ENCODE measurements around the gene KRTAP4-4.
"Not testable (repeated sequence)": the region's sequence is repeated elsewhere in the genome, so short reads cannot be mapped to it uniquely, and the experiment has no call there.

The KRTAP4-4 gene

GRCh38 chr17:41160648-41161047 is at the start of gene KRTAP4-4:
Gene KRTAP4-4 (minus strand): TSS chr17:41160748. CDS start chr17:41160691, 57 bp downstream.
- no peaks in the 10 kb centered on the region for H4K20me1 ChIP-seq
- H3K9ac ChIP-seq = no peak within 1 kb of the TSS
- H3K36me3 ChIP-seq = no peaks in the 10 kb centered on the region
- H3K4me2 ChIP-seq = no peak within 1 kb of the TSS
- no peak within 1 kb of the TSS for H3K4me3 ChIP-seq
- H3K4me1 ChIP-seq = no peaks in the 10 kb centered on the region
- no peak for TF ChIP-seq Cebpa-rat (IDR thresholded peaks at IDR 0.05)
- H3K27ac ChIP-seq = no peak within 1 kb of the TSS
- H3K27me3 ChIP-seq = no peaks in the 10 kb centered on the region
- no peaks in the 10 kb centered on the region for H3K9me3 ChIP-seq (replicated peaks in 1 of 11)

- Histone ChIP-seq H3K4me2 (no peak overlapping the region), H3K9ac (no peak overlapping the region), H3K9me3 (replicated peaks in 1 of 11) (peaks cover 0 to 6% (median 0%) of the 10 kb centered on the region in 11 experiments; a peak in 2 of 22 replicates), H3K36me3 (no peaks in the 10 kb centered on the region), H3K27me3 (no peaks in the 10 kb centered on the region), H3K4me3 (no peak overlapping the region), H4K20me1 (no peaks in the 10 kb centered on the region), H3K4me1 (no peaks in the 10 kb centered on the region), H3K27ac (no peak overlapping the region)
- TF ChIP-seq Cebpa-rat (IDR thresholded peaks at IDR 0.05) = no peak
Measured at GRCh38 chr17:41199421-41200078, 39.0 kb upstream of the KRTAP4-4 start.

GRCh38 chr17:41196068-41196467 is 35.5 kb upstream of the KRTAP4-4 start:
- peaks cover 0 to 8% (median 4%) of the 10 kb centered on the region in 11 experiments; a peak in 5 of 22 replicates for H3K9me3 ChIP-seq (replicated peaks in 1 of 11)
- no peak for TF ChIP-seq Cebpa-rat (IDR thresholded peaks at IDR 0.05)
- H3K9ac ChIP-seq = no peak overlapping the region
- H4K20me1 ChIP-seq = no peaks in the 10 kb centered on the region
- no peaks in the 10 kb centered on the region for H3K4me1 ChIP-seq
- no peaks in the 10 kb centered on the region for H3K36me3 ChIP-seq
- H3K4me3 ChIP-seq = no peak overlapping the region
- H3K27ac ChIP-seq = no peak overlapping the region
- no peak overlapping the region for H3K4me2 ChIP-seq
- no peaks in the 10 kb centered on the region for H3K27me3 ChIP-seq

DNA sequence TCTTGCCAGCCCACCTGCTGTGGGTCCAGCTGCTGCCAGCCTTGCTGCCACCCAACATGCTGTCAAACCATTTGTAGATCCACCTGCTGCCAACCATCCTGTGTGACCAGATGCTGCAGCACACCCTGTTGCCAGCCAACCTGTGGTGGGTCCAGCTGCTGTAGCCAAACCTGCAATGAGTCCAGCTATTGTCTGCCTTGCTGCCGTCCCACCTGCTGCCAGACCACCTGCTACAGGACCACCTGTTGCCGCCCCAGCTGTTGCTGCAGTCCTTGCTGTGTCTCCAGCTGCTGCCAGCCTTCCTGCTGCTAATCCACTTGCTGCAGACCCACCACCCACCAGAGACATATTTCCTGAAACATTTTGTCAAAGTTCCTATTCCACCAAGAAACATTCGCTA is 29.8 kb upstream of the KRTAP4-4 start:
- no peak for TF ChIP-seq Cebpa-rat (IDR thresholded peaks at IDR 0.05)
- Histone ChIP-seq H3K36me3 (no peaks in the 10 kb centered on the region), H3K4me2 (no peak overlapping the region), H3K9me3 (replicated peaks in 1 of 11) (peaks cover 0 to 8% (median 0%) of the 10 kb centered on the region in 11 experiments; a peak in 3 of 22 replicates), H3K4me1 (no peaks in the 10 kb centered on the region), H3K9ac (no peak overlapping the region), H3K4me3 (no peak overlapping the region), H3K27ac (no peak overlapping the region), H4K20me1 (no peaks in the 10 kb centered on the region), H3K27me3 (no peaks in the 10 kb centered on the region)

- not testable (repeated sequence) for H3K9ac ChIP-seq; H3K27ac ChIP-seq; H3K4me3 ChIP-seq; H3K4me1 ChIP-seq; H3K36me3 ChIP-seq; H3K9me3 ChIP-seq (replicated peaks in 1 of 11); H3K4me2 ChIP-seq; H3K27me3 ChIP-seq; H4K20me1 ChIP-seq
Measured at GRCh38 chr17:41189837-41190318, 29.3 kb upstream of the KRTAP4-4 start, which contains the start of gene KRTAP9-1. Gene KRTAP9-1 (plus strand): TSS chr17:41189887. CDS start chr17:41189887, 0 bp downstream.

GRCh38 chr17:41186872-41187271 is 26.3 kb upstream of the KRTAP4-4 start:
- no peaks in the 10 kb centered on the region for H3K36me3 ChIP-seq
- TF ChIP-seq Cebpa-rat (IDR thresholded peaks at IDR 0.05) = no peak
- H3K9me3 ChIP-seq (replicated peaks in 1 of 11) = no peaks in the 10 kb centered on the region
- no peaks in the 10 kb centered on the region for H4K20me1 ChIP-seq
- H3K27ac ChIP-seq = no peak overlapping the region
- no peak overlapping the region for H3K4me3 ChIP-seq
- H3K4me2 ChIP-seq = no peak overlapping the region
- no peaks in the 10 kb centered on the region for H3K27me3 ChIP-seq
- H3K4me1 ChIP-seq = no peaks in the 10 kb centered on the region
- H3K9ac ChIP-seq = no peak overlapping the region

GRCh38 chr17:41185001-41185400 is 24.5 kb upstream of the KRTAP4-4 start:
- no peaks in the 10 kb centered on the region for H3K27me3 ChIP-seq
- H3K4me3 ChIP-seq = no peak overlapping the region
- H3K4me2 ChIP-seq = no peak overlapping the region
- H3K4me1 ChIP-seq = no peaks in the 10 kb centered on the region
- no peaks in the 10 kb centered on the region for H3K36me3 ChIP-seq
- no peaks in the 10 kb centered on the region for H4K20me1 ChIP-seq
- H3K9ac ChIP-seq = no peak overlapping the region
- no peaks in the 10 kb centered on the region for H3K9me3 ChIP-seq (replicated peaks in 1 of 11)
- TF ChIP-seq Cebpa-rat (IDR thresholded peaks at IDR 0.05) = no peak
- H3K27ac ChIP-seq = no peak overlapping the region

DNA sequence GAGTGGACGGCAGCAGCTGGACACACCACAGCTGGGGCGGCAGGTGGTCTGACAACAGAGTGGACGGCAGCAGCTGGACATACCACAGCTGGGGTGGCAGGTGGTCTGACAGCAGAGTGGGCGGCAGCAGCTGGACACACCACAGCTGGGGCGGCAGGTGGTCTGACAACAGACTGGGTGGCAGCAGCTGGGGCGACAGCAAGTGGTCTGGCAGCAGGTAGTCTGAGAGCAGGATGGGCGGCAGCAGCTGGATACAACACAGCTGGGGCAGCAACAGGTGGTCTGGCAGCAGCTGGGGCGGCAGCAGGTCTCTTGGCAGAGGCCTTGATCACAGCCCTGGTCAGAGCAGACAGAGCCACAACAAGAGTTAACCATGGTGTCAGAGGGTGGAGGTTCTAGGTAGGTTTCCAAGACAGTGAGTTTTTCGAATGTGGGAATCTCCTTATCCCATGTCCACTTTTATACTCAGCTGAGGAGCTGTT is 24.0 kb upstream of the KRTAP4-4 start, which contains the start of gene KRTAP4-1:
KRTAP4-1 (minus strand) TSS at position 432 of the 482 bp plus-strand sequence; CDS start at position 375, 57 bp downstream.
- Histone ChIP-seq H3K4me1 (no peaks in the 10 kb centered on the region), H3K9me3 (replicated peaks in 1 of 11) (no peaks in the 10 kb centered on the region), H4K20me1 (no peaks in the 10 kb centered on the region), H3K36me3 (no peaks in the 10 kb centered on the region), H3K27ac (no peak within 1 kb of the TSS), H3K9ac (no peak within 1 kb of the TSS), H3K4me3 (no peak within 1 kb of the TSS), H3K4me2 (no peak within 1 kb of the TSS), H3K27me3 (no peaks in the 10 kb centered on the region)
- TF ChIP-seq Cebpa-rat (IDR thresholded peaks at IDR 0.05) = no peak

DNA sequence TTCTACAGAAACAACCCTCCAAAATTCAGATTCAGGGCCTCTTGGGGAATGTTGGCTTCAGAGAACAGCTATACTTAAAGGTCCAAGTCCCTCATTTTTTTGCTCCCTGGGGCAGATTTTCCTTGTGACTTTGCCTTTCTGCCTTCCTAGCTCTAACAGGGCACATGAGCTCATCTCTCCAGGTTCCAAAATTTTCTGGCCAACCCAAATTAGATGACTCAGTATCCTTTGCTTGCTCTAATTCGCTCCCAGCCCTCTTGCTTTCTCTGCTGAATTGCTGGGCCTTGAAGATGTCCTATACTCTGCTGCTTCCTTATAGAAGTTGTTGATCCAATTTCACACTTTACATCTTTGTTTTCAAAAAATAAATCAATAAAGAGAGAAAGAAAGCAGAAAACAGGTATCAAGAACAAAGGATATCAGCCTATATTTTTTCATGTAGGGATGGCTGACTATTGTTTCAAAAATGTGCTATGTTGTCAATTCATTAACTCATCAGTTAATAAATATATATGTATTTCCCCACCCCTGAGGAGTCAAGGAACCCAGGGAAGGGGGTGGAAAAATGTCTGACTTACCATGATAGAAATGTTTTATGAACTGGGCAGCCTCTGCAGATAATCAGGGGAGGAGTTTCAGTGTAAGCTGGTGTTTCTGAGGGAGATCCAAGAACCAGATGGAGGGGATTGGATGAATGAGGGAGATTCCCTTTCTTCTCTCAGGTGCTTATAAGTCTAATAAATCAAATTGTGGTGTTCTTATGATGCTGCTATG is 18.5 kb upstream of the KRTAP4-4 start:
- TF ChIP-seq Cebpa-rat (IDR thresholded peaks at IDR 0.05) = no peak
- Histone ChIP-seq H4K20me1 (no peaks in the 10 kb centered on the region), H3K4me3 (no peak overlapping the region), H3K4me2 (peak overlapping the region in 3 of 11 experiments; percentile 14 to 91 (median 78); a peak in 4 of 22 replicates), H3K27ac (peak overlapping the region in 3 of 11 experiments; percentile 34 to 60 (median 44); a peak in 5 of 22 replicates), H3K9ac (no peak overlapping the region), H3K36me3 (no peaks in the 10 kb centered on the region), H3K27me3 (no peaks in the 10 kb centered on the region; a peak in 1 of 22 replicates), H3K9me3 (replicated peaks in 1 of 11) (peaks cover 0 to 13% (median 0%) of the 10 kb centered on the region in 11 experiments; a peak in 5 of 22 replicates), H3K4me1 (peaks cover 25 to 40% (median 30%) of the 10 kb centered on the region in 10 experiments)
